Body of pancreas (tissue), 4 donors: Measurements from ENCODE around the gene TANC1.

Experiments used
- CTCF ChIP-seq, 7 experiments: fragments of 450-650 bp in 4 of 7; fragments of 200-600 bp in 3 of 7; sonication (generic) in 3 of 7; IDR thresholded peaks; one replicate each; pipeline ENCODE4 v1.5.1; 2016 to 2019; ENCODE audit warnings: antibody characterized with exemption in 7 of 7
- POLR2A ChIP-seq, 3 donors: fragments of 450-650 bp; IDR thresholded peaks; one replicate each; pipeline ENCODE4 v1.6.1; 2016; ENCODE audit warnings: antibody characterized with exemption in 3 of 3, mild to moderate bottlenecking in 2 of 3

- TF ChIP-seq CTCF (IDR thresholded peaks at IDR 0.05) = no peak
- TF ChIP-seq POLR2A (IDR thresholded peaks at IDR 0.05) = no peak
Measured at GRCh38 chr2:159078443-159078842, 110.0 kb downstream of the TANC1 start.
